ENCODE results near the gene C9orf50.
"Not testable (repeated sequence)": the region's sequence is repeated elsewhere in the genome, so short reads cannot be mapped to it uniquely, and the experiment has no call there.

C9orf50 gene, protein sequence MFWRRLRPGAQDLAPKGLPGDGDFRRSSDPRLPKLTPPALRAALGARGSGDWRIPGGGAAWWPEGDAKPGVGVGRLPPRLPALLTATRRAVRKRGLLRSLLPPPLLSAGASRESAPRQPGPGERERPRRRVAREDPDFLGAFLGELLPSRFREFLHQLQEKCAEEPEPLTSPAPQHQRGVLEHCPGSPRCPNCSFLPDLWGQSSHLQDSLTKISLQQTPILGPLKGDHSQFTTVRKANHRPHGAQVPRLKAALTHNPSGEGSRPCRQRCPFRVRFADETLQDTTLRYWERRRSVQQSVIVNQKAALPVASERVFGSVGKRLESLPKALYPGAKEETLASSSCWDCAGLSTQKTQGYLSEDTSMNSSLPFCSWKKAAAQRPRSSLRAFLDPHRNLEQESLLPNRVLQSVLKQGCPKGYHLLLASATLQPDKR

DNA sequence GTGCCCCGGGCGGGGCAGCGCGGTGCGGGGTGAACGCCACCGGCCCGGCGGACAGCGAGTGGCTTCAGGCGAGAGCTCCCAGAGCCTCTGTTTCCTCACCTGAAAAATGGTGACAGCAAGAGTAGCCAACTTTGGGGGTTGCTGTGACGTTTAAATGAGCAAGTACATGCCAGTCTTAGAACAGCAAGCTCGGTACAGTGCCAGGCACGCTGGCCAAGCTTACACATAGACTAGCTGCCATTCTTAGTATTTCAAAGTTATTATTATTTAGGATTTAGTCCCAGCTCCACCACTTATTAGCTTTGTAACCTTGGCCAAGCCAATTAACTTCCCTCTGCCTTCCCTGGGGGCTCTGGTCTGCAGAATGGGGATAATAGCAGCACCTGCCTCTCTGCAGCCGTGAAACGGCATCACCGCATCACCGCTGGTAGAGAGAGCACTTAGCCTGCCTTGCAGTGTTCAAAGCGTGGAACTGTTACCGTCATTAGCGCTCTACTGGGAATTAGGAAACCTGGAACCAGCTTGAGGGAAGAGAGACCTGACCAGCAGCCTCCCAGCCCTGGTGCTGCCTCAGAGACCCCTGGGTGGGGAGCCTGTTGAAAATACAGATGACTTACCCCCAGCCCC, at the start of gene C9orf50:
Gene C9orf50, minus strand, starts transcription at position 433 of the 627 bp plus-strand sequence. CDS start 527 bp downstream, outside the sequence.
- DNase-seq = no peak

DNA sequence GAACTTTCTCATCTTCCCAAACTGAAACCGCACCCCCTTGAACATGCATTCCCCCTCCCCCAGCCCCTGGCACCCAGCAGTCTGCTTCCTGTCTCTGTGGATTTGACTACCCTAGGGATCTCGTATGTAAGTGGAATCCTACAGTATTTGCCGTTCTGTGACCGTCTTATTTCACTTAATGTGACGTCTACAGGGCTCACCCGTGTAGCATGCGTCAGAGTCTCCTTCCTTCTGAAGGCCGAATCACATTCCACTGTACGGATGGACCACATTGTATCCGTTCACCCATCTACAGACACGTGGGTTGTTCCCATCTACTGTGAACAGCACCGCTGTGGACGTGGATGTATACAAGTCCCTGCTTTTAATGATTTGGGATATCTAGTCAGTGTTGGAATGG, 49.0 kb upstream of the C9orf50 start:
- DNase-seq = no peak

DNA sequence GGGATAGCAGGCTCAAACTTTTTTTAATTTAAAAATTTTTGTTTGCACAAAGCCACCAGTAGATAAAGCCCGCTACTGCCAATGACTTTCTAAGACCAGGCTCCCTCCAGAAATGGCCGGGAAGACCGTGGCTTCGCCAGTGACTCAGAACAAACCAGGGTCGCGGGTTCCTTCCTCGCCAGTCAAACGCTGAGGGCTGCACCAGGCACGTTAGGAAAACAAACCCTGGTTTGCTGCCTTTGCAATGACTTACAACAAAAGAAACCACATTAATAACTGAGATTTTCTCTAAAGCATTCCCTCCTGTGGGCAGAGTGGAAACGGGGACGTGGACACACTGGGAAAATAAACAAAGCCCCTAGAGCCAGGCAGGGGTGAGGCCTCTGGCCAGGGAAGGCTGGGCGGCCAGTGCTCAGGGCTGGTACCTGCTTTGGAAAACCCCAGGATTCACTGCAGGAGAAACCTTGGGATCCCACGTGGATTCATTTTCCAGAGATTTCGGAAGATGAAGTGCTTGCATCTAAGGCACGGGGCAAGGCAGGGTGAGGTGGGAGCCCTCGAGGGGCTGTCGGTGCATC, 48.3 kb upstream of the C9orf50 start:
- DNase-seq = no peak

DNA sequence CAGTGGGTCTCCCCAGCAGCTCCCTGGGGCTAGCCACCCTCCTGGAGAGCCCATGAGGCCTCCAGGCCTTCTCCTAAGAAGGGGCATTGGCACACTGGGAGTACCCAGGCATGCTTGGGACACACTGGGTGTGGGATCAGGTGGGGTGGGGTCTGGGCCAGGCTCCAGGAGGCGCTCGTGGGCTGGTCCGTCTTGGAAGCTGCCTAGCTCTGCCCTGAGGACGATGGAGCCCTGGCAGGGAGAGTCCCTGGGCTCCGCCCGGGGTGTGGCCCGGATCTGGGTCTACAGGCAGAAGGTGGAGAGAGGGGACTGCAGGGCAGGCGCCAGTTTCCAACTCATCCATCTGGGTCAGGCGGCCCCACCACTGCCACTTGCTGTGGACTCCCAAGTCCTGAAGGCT, 46.9 kb upstream of the C9orf50 start:
- DNase-seq = no peak

DNA sequence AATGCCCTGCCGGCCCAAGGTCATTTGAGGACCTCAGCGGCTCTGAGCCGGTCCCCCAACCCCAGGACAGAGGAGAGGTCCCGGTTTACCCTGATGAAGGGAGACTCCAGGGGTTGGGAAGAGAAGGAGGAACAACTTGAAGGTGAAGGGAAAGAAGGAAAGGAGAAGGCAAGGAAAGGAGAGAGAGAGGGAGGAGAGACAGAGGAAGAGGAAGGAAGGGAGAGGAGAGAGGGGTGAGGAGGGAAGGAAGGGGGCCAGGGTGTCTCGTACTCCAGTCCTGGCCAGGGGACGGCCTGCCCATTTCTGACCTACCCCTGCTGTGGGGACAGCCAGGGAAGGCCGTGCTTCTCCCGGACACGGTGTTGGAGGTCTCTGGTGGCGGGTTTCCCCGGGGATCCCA, 46.5 kb upstream of the C9orf50 start:
- DNase-seq = no peak

DNA sequence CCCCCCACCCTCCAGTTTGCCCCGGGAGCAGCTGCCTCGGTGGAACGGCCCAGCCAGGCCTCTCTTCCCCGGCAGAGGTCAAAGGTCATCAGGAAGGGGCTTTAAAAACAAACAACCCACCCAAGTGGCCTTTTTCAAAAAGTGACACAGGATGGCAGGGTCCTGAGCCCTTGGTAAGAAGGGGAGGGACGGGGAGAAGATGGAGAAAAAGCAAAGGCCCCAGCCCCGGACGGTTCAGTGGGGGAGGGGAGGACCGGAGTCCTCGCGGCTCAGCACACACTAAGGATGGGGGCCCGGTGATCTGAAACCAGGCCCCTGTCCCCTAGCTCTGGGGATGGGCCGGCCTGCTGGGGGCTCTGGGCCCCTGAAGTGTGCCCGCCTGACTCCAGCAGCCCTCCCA, 45.7 kb upstream of the C9orf50 start:
- no peak for DNase-seq

DNA sequence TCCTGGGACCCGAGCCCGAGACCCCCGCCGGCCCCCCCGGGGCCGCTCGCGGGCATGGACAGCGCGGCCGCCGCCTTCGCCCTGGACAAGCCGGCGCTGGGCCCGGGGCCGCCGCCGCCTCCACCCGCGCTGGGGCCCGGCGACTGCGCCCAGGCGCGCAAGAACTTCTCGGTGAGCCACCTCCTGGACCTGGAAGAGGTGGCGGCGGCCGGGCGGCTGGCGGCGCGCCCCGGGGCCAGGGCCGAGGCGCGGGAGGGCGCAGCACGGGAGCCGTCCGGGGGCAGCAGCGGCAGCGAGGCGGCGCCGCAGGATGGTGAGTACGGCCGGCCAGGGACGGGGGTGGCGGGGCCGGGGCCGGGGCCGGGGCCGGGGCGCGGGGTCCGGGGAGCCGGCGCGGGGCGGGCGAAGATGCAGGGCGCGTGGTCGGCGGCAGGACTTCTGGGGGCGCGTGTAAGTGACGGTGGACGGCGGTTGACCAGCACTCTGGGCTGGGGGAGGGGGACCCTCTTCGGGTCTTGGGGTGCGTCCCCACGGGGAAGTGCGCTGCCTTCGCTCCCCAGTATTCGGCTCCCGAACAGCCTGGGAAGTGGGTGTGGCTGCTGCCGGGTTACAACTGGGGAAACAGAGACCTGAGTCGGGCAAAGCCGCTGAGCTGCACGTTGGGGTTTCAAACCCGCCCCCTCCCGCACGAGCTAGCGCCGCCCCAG, 45.1 kb upstream of the C9orf50 start:
- DNase-seq = no peak

DNA sequence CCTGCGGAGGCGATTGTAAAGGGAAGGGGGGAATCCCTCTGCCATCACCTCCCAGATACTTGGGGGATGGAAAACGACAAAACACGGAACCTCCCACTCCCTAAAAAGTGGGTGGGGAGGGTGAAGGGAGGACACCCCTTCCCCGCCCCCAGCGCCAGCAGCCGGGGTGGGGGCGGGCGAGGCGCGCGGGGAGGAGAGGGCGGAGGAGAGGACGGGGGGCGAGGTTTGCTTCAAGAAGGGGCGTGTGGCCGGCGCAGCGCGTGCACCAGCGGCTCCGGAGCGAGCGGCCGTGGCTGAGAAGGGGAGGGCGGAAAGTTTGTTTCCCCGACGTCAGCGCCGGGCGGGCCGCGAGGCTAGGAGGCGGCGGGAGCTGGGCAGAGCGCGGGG, 44.5 kb upstream of the C9orf50 start, which contains the start of gene PRRX2:
Gene PRRX2, plus strand, starts transcription at position 259 of the 387 bp plus-strand sequence. CDS start 221 bp downstream, outside the sequence.
- DNase-seq = peak; percentile 84

DNA sequence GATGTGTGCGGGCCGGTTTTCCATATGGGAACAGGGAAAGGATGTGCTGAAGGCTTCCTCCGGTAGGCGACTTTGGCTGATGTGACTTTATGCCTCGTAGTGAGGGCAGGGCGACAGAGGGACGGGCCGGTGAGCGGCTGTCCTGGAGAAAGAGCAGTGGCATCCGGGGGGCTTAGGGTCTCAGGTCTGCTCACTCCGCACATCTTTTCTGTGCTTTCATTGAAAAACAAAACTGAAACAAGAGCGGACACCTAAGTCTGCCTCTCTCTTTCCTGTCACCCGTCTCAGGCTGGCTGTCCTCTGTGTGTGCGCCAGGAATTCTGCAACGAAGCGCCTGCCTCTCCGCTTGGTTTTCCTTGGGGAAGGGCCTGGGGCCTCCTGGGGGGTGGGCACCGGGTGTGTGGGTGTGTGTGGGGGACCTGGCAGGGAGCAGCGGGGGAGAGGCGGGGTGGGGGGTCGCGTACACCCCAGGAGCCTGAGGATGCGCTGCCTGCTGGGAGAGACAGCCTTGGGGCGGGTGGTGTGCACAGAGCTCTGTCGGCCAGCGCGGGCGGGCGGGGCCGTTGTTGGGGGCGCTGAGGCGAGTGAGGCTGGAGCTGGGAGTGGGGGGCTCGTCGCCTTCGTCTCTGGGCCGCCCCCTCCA, 44.0 kb upstream of the C9orf50 start:
- DNase-seq = no peak

DNA sequence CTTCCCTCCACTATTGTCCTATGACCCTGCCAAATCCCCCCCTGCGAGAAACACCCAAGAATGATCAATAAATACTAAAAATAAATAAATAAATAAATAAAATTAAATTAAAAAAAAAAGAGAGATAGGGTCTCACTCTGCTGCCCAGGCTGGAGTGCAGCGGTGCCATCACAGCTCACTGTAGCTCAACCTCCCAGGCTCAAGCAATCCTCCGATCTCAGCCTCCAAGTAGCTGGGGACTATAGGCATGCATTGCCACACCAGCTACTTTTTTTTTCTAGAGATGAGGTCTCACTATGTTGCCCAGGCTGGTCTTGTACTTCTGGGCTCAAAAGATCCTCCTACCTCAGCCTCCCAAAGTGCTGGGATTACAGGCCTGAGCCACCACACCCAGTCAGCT, 41.3 kb upstream of the C9orf50 start:
- DNase-seq = not testable (repeated sequence)

DNA sequence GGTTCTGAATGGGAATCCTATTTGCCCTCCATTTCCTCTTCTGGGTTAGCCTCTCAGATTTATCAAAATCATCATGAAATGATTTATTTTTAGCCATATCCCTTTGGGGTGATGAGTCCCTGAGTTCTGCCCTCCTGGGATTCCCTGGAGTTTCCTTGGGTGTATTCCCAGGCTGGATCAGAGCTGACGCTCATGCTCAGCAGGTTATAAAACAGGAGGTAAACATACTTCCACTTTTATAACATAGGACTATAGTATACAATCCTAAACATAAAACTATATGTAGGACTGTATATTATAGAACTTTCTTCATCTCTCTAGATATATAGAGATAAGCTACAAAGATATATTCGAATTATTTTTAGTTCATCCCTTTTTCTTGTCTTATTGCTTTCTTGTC, 40.1 kb upstream of the C9orf50 start:
- DNase-seq = no peak

DNA sequence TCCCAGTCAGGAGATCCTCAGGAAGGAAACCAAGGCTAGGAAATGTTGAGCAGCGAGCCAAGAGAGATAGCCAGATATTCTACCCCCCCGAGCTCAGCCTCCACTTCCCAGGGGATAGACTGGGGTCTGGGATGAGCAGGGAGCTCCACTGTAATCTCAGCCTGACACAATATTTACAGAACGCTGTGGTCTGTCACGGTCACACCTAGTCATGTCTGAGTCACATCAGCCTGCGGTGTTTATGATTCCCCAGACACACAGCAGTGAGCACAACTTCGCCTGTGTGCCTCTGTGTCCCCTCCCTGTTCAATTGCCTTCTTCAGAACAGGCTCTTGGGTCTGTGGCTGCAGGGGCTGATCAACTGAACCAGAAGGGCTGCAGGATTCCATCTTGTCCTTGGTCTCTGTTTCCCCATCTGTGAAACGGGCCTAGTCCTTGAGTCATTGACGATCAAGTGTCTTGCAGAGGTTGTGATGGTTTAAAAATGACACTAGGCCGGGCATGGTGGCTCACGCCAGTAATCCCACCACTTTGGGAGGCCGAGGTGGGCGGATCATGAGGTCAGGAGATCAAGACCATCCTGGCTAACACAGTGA, 36.0 kb upstream of the C9orf50 start:
- no peak for DNase-seq

DNA sequence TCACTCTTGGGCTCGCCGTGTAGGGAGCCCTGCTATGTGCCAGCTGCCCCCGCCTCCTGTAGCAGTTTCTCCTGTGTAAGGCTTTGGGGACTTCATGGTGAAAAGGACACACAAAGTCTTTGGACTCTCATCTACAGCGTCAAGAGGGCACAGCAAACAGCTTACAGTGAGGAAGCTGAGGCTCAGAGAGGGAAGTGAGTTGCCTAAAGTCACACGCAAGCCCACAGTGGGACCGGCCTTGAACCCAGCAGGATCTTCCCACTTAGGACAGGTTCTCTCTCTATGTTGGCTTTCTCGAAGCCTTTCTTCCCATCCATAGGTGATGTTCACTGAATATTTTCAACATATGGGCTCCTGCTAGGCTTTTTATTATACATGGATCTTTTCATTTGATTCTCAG, 34.8 kb upstream of the C9orf50 start:
- no peak for DNase-seq

DNA sequence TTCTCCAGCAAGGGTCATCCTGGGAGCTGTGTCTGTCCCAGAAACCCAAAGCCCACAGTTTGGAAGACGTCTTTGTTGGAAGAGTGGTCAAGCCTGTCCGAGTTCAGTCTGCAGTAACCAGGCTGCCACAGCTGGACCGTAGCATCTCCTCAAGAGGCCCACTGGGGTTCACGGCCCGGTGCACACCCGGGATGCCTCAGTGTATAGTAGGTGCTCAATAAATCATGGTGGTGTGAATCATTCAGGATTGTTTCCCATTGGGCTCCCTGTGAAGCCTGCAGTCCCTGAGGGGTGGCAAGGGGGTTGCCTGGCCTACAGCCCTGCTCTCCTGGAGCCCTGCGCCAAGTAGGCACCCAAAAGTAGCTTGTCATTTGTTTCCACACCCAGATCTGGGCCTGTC, 34.3 kb upstream of the C9orf50 start:
- no peak for DNase-seq

DNA sequence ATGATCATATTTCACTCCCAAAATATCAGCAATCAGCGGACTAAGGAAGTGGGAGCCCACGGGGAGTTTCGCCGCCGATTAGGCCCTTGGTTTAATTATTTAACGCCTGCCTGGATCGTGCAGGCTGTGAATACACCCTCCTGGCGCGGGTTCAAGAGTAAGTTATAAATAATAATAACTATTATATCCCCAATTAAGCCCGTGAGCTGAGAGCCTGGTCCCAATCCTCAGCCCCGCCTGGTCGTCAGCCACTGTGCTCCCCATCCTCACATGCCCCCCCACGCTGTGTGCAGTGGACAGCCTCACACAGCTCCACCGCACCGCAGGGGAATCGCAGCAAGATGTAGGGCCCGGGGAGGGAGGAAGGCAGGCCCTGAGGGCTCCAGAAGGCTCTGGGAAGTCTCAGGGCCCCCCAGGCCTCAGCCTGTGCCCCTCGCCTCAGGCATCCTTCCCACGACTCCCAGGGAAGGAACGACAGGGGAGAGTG, 33.7 kb upstream of the C9orf50 start:
- no peak for DNase-seq

DNA sequence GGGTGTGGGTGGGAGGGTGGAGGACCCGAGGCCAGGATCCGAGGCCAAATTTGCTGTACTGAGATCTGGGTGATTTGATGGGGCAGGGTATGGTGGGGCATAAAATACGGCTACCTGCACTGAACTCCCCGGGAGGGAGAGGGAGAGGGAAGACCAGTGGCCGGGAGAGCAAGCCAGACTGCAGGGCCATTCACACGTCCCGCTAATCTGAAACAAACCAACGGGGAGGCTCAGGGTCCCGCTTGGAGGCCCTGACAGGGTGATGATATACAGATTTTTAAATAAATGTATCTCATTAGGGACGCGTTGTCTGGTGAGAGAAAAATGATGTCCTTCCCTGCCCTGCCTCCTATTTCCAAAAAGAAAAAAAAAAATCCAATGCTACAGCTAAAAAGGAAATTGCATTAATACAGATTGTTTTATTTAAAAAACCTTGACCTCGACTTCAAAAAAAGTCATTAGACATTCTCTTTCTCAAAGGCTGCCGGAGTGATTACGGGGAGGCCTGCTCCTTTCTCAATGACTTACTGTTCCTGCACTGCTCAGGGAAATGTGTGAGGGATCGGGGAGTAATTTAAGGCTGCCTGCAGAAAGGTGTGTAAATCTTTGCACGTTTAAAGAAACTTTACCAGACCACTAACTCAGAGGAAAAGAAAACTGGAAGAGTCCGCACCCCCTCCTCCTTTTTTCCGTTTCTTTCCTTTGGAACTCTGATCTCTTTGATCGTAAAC, 33.1 kb upstream of the C9orf50 start:
- DNase-seq = no peak

DNA sequence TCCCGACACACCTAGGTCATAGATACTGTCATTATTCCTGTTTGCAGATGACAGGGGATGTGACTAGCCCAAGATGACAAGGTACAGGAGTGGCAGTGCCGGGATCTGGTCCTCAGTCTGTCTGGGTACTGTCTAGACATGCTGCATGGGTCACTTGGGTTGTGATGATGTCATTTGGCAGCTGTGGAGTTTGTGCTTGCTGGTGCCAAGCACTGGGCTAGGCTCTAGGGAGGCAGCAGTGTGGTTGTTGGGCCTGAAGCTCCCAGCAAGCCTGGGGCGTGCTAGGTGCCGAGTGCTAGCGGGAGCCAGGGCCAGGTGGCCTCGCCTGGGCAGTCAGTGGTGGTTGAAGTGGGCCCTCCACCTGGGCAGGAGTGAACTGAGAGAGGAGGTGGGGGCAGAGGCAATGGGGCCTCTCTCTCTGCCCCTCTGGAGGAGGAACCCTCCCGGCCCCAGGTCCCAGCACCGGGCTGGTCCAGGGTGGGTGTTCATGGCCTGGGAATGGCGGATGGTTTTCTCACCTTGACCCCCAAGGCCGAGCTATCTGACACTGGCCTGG, 29.9 kb upstream of the C9orf50 start:
- no peak for DNase-seq

DNA sequence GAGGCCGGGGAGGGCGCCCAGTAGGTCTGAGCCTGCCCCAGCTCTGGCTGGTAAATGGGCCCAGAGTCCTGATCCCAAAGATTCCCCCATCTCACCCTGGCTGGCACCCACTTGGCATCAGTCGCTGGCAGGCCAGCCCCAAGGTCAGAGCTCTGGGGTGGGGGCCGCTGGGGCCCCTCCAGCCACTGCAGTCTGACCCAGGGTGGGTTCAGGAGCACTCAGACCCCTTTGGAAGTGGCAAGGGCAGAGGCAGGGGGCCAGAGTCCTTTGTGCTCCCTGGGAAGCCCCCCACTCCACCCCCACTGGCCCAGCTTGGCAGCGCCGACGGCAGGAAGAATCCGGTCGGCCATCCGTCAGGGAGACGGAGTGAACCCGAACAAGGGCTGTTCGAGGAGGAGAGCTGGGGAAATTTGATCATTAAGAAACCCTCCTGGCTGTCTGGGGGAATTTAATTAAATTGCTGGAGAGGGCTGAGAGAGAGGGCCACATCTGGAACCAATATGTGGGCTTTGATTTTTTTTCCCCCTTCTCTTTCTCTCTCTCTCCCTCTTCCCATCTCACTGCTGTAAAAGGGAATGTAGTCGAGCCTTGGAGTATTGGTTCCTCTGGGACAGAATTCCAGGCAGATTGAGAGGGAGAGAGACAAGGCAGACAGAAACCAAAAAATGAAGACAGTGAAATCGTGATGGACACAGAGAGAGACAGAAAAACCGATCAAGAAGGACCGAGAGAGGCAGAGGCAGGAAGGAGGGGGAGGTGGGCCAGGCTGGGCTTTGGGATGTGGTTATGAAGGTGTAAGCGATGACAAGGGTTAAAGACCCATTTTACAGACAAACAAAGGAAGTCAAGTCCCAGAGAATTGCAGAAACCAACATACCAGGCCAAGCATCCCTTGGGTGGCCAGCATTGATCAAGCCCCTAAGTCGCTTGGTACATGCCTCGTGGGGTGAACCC, 29.1 kb upstream of the C9orf50 start:
- DNase-seq = no peak

DNA sequence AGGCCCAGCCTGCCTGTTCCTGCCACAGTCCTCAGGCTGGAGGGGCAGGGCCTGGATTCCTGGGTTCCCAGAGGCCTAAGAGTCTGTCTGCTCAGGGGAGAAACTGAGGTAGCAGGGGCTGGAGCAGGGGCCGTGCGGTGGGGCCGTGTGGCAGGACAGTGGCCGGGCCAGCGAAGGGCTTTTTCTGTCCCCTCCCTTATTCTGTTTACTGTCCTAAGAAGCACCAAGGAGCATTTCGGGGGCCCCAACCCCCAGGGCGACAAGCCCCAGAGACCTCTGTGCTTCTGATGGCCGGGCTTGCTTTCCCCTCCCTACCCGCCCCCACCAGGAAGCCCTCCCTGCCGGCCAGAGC, 27.8 kb upstream of the C9orf50 start:
- no peak for DNase-seq

Data from right forelimb (tissue), 1 donor.